Measurements from ENCODE around the gene ASCL2. TPM values are rescaled to one million over a fixed set of nuclear protein-coding genes. Genes with fewer than 3 reads are reported as not detected.
A peak's percentile ranks its signal among the peaks of the same experiment; 100 is the strongest.
"Not testable (repeated sequence)": the region's sequence is repeated elsewhere in the genome, so short reads cannot be mapped to it uniquely, and the experiment has no call there.

ASCL2 gene
- polyA plus RNA-seq, 1 donor: 15.8 TPM

- peaks cover 24% of the 10 kb centered on the region for H3K4me1 ChIP-seq (ENCODE audit: control insufficient read depth, insufficient read depth, low read length)
- H3K27me3 ChIP-seq (ENCODE audit: control insufficient read depth, insufficient read depth, low read length): no peaks in the 10 kb centered on the region
- no peaks in the 10 kb centered on the region for H3K9me3 ChIP-seq (ENCODE audit: control insufficient read depth, low read depth, low read length)
- no peak overlapping the region for H3K4me3 ChIP-seq (ENCODE audit: low read length)
- no peak overlapping the region for H3K27ac ChIP-seq (ENCODE audit: low read length)
- H3K36me3 ChIP-seq (ENCODE audit: control insufficient read depth, insufficient read depth, low read length): no peaks in the 10 kb centered on the region
- no peak for DNase-seq
- WGBS (ENCODE audit: insufficient coverage, low lambda C conversion rate): no CpG with 5 or more reads among the region's 17 CpGs
These were observed 25.9 kb upstream of the ASCL2 start for GRCh38 chr11:2295971-2296912.

- peaks cover 13% of the 10 kb centered on the region for H3K4me1 ChIP-seq (ENCODE audit: control insufficient read depth, insufficient read depth, low read length)
- no CpG with 5 or more reads among the region's 8 CpGs for WGBS (ENCODE audit: insufficient coverage, low lambda C conversion rate)
- H3K36me3 ChIP-seq (ENCODE audit: control insufficient read depth, insufficient read depth, low read length): no peaks in the 10 kb centered on the region
- no peak overlapping the region for H3K27ac ChIP-seq (ENCODE audit: low read length)
- no peaks in the 10 kb centered on the region for H3K9me3 ChIP-seq (ENCODE audit: control insufficient read depth, low read depth, low read length)
- no peak for DNase-seq
- H3K4me3 ChIP-seq (ENCODE audit: low read length): no peak overlapping the region
- peaks cover 5% of the 10 kb centered on the region for H3K27me3 ChIP-seq (ENCODE audit: control insufficient read depth, insufficient read depth, low read length)
These were observed 24.5 kb upstream of the ASCL2 start for GRCh38 chr11:2294926-2295290.

GRCh38 chr11:2293984-2294925 is 23.9 kb upstream of the ASCL2 start:
- peaks cover 7% of the 10 kb centered on the region for H3K4me1 ChIP-seq (ENCODE audit: control insufficient read depth, insufficient read depth, low read length)
- H3K9me3 ChIP-seq (ENCODE audit: control insufficient read depth, low read depth, low read length): no peaks in the 10 kb centered on the region
- DNase-seq: no peak
- 90% methylated on average over 2 of the region's 27 CpGs for WGBS (ENCODE audit: insufficient coverage, low lambda C conversion rate)
- H3K27me3 ChIP-seq (ENCODE audit: control insufficient read depth, insufficient read depth, low read length): peaks cover 5% of the 10 kb centered on the region
- H3K27ac ChIP-seq (ENCODE audit: low read length): no peak overlapping the region
- no peak overlapping the region for H3K4me3 ChIP-seq (ENCODE audit: low read length)
- H3K36me3 ChIP-seq (ENCODE audit: control insufficient read depth, insufficient read depth, low read length): no peaks in the 10 kb centered on the region

GRCh38 chr11:2293531-2293971 is 23.2 kb upstream of the ASCL2 start:
- Histone ChIP-seq H3K4me1 (ENCODE audit: control insufficient read depth, insufficient read depth, low read length) (no peaks in the 10 kb centered on the region), H3K36me3 (ENCODE audit: control insufficient read depth, insufficient read depth, low read length) (no peaks in the 10 kb centered on the region), H3K27me3 (ENCODE audit: control insufficient read depth, insufficient read depth, low read length) (peaks cover 5% of the 10 kb centered on the region), H3K9me3 (ENCODE audit: control insufficient read depth, low read depth, low read length) (no peaks in the 10 kb centered on the region), H3K27ac (ENCODE audit: low read length) (no peak overlapping the region), H3K4me3 (ENCODE audit: low read length) (no peak overlapping the region)
- no peak for DNase-seq
- WGBS (ENCODE audit: insufficient coverage, low lambda C conversion rate): no CpG with 5 or more reads among the region's 20 CpGs

- H3K27ac ChIP-seq (ENCODE audit: low read length): no peak overlapping the region
- H3K4me1 ChIP-seq (ENCODE audit: control insufficient read depth, insufficient read depth, low read length): no peaks in the 10 kb centered on the region
- no peak overlapping the region for H3K4me3 ChIP-seq (ENCODE audit: low read length)
- peaks cover 7% of the 10 kb centered on the region for H3K27me3 ChIP-seq (ENCODE audit: control insufficient read depth, insufficient read depth, low read length)
- H3K36me3 ChIP-seq (ENCODE audit: control insufficient read depth, insufficient read depth, low read length): no peaks in the 10 kb centered on the region
- no CpG with 5 or more reads among the region's 10 CpGs for WGBS (ENCODE audit: insufficient coverage, low lambda C conversion rate)
- no peak for DNase-seq
- no peaks in the 10 kb centered on the region for H3K9me3 ChIP-seq (ENCODE audit: control insufficient read depth, low read depth, low read length)
These were observed 20.0 kb upstream of the ASCL2 start for GRCh38 chr11:2290351-2290841.

GRCh38 chr11:2289859-2290258 is 19.5 kb upstream of the ASCL2 start:
- no peak for DNase-seq
- H3K4me3 ChIP-seq (ENCODE audit: low read length): no peak overlapping the region
- H3K4me1 ChIP-seq (ENCODE audit: control insufficient read depth, insufficient read depth, low read length): no peaks in the 10 kb centered on the region
- no peaks in the 10 kb centered on the region for H3K9me3 ChIP-seq (ENCODE audit: control insufficient read depth, low read depth, low read length)
- no peaks in the 10 kb centered on the region for H3K36me3 ChIP-seq (ENCODE audit: control insufficient read depth, insufficient read depth, low read length)
- H3K27ac ChIP-seq (ENCODE audit: low read length): no peak overlapping the region
- 93% methylated on average over 2 of the region's 10 CpGs for WGBS (ENCODE audit: insufficient coverage, low lambda C conversion rate)
- H3K27me3 ChIP-seq (ENCODE audit: control insufficient read depth, insufficient read depth, low read length): peaks cover 9% of the 10 kb centered on the region

GRCh38 chr11:2289350-2289749 is 19.0 kb upstream of the ASCL2 start:
- Histone ChIP-seq H3K4me3 (ENCODE audit: low read length) (no peak overlapping the region), H3K27me3 (ENCODE audit: control insufficient read depth, insufficient read depth, low read length) (peaks cover 9% of the 10 kb centered on the region), H3K36me3 (ENCODE audit: control insufficient read depth, insufficient read depth, low read length) (no peaks in the 10 kb centered on the region), H3K27ac (ENCODE audit: low read length) (no peak overlapping the region), H3K9me3 (ENCODE audit: control insufficient read depth, low read depth, low read length) (no peaks in the 10 kb centered on the region), H3K4me1 (ENCODE audit: control insufficient read depth, insufficient read depth, low read length) (no peaks in the 10 kb centered on the region)
- DNase-seq: no peak
- WGBS (ENCODE audit: insufficient coverage, low lambda C conversion rate): no CpG with 5 or more reads among the region's 6 CpGs

GRCh38 chr11:2287091-2287490 is 16.7 kb upstream of the ASCL2 start:
- Histone ChIP-seq H3K9me3 (ENCODE audit: control insufficient read depth, low read depth, low read length) (no peaks in the 10 kb centered on the region), H3K4me1 (ENCODE audit: control insufficient read depth, insufficient read depth, low read length) (no peaks in the 10 kb centered on the region), H3K27me3 (ENCODE audit: control insufficient read depth, insufficient read depth, low read length) (peaks cover 12% of the 10 kb centered on the region), H3K36me3 (ENCODE audit: control insufficient read depth, insufficient read depth, low read length) (no peaks in the 10 kb centered on the region), H3K4me3 (ENCODE audit: low read length) (no peak overlapping the region), H3K27ac (ENCODE audit: low read length) (peak overlapping the region; percentile 42)
- WGBS (ENCODE audit: insufficient coverage, low lambda C conversion rate): 33% methylated on average over 3 of the region's 16 CpGs
- DNase-seq: no peak

GRCh38 chr11:2286350-2286749 is 16.0 kb upstream of the ASCL2 start:
- not testable (repeated sequence) for H3K27ac ChIP-seq (ENCODE audit: low read length); H3K4me3 ChIP-seq (ENCODE audit: low read length); H3K36me3 ChIP-seq (ENCODE audit: control insufficient read depth, insufficient read depth, low read length); H3K4me1 ChIP-seq (ENCODE audit: control insufficient read depth, insufficient read depth, low read length); H3K9me3 ChIP-seq (ENCODE audit: control insufficient read depth, low read depth, low read length); DNase-seq
- no CpG with 5 or more reads among the region's 13 CpGs for WGBS (ENCODE audit: insufficient coverage, low lambda C conversion rate)
- H3K27me3 ChIP-seq (ENCODE audit: control insufficient read depth, insufficient read depth, low read length): peaks cover 12% of the 10 kb centered on the region

- H3K9me3 ChIP-seq (ENCODE audit: control insufficient read depth, low read depth, low read length): peaks cover 9% of the 10 kb centered on the region
- no peaks in the 10 kb centered on the region for H3K4me1 ChIP-seq (ENCODE audit: control insufficient read depth, insufficient read depth, low read length)
- H3K36me3 ChIP-seq (ENCODE audit: control insufficient read depth, insufficient read depth, low read length): no peaks in the 10 kb centered on the region
- H3K27ac ChIP-seq (ENCODE audit: low read length): no peak overlapping the region
- 86% methylated on average over 1 of the region's 2 CpGs for WGBS (ENCODE audit: insufficient coverage, low lambda C conversion rate)
- DNase-seq: no peak
- no peak overlapping the region for H3K4me3 ChIP-seq (ENCODE audit: low read length)
- peaks cover 3% of the 10 kb centered on the region for H3K27me3 ChIP-seq (ENCODE audit: control insufficient read depth, insufficient read depth, low read length)
These were observed 9.8 kb upstream of the ASCL2 start for GRCh38 chr11:2280208-2280607.

Measured in large intestine (tissue), 3 donors.